CD4-positive, alpha-beta T cell treated with Interleukin-6 for 4 hours (primary cell): ENCODE data around the gene OPTN.

Experiments used
- DNase-seq: peaks from one replicate; pipeline ENCODE4 v3.0.0-alpha.2; 2020; ENCODE audit warnings: mixed read lengths

OPTN gene

GRCh38 chr10:13187135-13187534 is 87.2 kb downstream of the OPTN start:
- DNase-seq, result no peak
